Upper lobe of left lung (tissue), 6 donors: Measurements from ENCODE around the gene GNAI2. TPM values are rescaled to one million over a fixed set of nuclear protein-coding genes. Genes with fewer than 3 reads are reported as not detected.

ENCODE experiments used
- ATAC-seq, 2 donors: fragments of 200-7000 bp; cut with Tn5 transposase; one replicate each; pipeline ENCODE4 v1.9.1; 2022; ENCODE audit warnings: mild to moderate bottlenecking in 2 of 2, moderate library complexity in 2 of 2; ENCODE audit not compliant: low FRiP score in 2 of 2
- DNase-seq, 2 donors: peaks; one replicate each; pipeline ENCODE4 v3.0.0-alpha.2; 2019 to 2020
- H3K27ac ChIP-seq, 4 donors: fragments of 200-600 bp; sonication (generic); one replicate each; pipeline ENCODE4 v1.5.1; 2016 to 2019
- H3K27me3 ChIP-seq, 4 donors: fragments of 200-600 bp; sonication (generic); one replicate each; pipeline ENCODE4 v1.5.1; 2017 to 2019
- H3K36me3 ChIP-seq, 4 donors: fragments of 200-600 bp; sonication (generic); one replicate each; pipeline ENCODE4 v1.5.1; 2016 to 2019
- H3K4me1 ChIP-seq, 4 donors: fragments of 200-600 bp; sonication (generic); one replicate each; pipeline ENCODE4 v1.5.1; 2018 to 2019
- H3K4me3 ChIP-seq, 4 donors: fragments of 200-600 bp; sonication (generic); one replicate each; pipeline ENCODE4 v1.5.1; 2017 to 2019; ENCODE audit warnings: mild to moderate bottlenecking in 2 of 4, moderate library complexity in 1 of 4
- H3K9me3 ChIP-seq, 4 donors: fragments of 200-600 bp; sonication (generic); one replicate each; pipeline ENCODE4 v1.5.1; 2018 to 2019
- CTCF ChIP-seq, 6 experiments: fragments of 450-650 bp in 4 of 6; fragments of 200-600 bp in 2 of 6; sonication (generic) in 2 of 6; IDR thresholded peaks; one replicate each; pipeline ENCODE4 v1.5.1; 2016 to 2019; ENCODE audit warnings: antibody characterized with exemption in 6 of 6
- EP300 ChIP-seq, 4 donors: sonication (generic); formaldehyde crosslinking; IDR thresholded peaks; one replicate each; pipeline ENCODE4 v1.5.1; 2017; ENCODE audit warnings: antibody characterized with exemption in 4 of 4, control low read depth in 2 of 4
- POLR2A ChIP-seq, 4 donors: fragments of 450-650 bp; IDR thresholded peaks; one replicate each; pipeline ENCODE4 v1.5.1; 2016 to 2017; ENCODE audit warnings: antibody characterized with exemption in 4 of 4, mild to moderate bottlenecking in 2 of 4
- POLR2AphosphoS5 ChIP-seq, 2 donors: sonication (generic); formaldehyde crosslinking; IDR thresholded peaks; one replicate each; pipeline ENCODE4 v1.5.1; 2017; ENCODE audit warnings: antibody characterized with exemption in 2 of 2
- WGBS, 2 donors: methylation state at CpG; one replicate each; pipeline ENCODE4 v1.1.5; 2017 to 2018; 5-methylcytosine and 5-hydroxymethylcytosine counted together
- total RNA-seq, 6 donors: library from RNA; depleted of rRNA in 4 of 6; stranded (reverse); fragments of >200 nt in 4 of 6; gene quantifications; one replicate each; pipeline versions ENCODE4 v1.1.0 to v1.2.1, GENCODE V29; 2016 to 2021
- donor health status: DM: no; HTN: no; CAD: no; lungs with moderate emphysema.
- donor health status: DM: no; HTN: yes; CAD: no; lungs with severe emphysema.

The GNAI2 gene
- total RNA-seq, 6 donors from 2014 or later, result 191 to 440 (median 295) TPM

GRCh38 chr3:50245251-50245745 lies 9.3 kb downstream of the GNAI2 start:
- Histone ChIP-seq H3K4me3 (peak overlapping the region in 3 of 4 donors; percentile 22 to 49 (median 46)), H3K36me3 (peaks cover 0 to 24% (median 3%) of the 10 kb centered on the region in 4 donors), H3K9me3 (no peaks in the 10 kb centered on the region), H3K27me3 (no peaks in the 10 kb centered on the region), H3K27ac (peak overlapping the region; percentile 94 to 98 (median 95)), H3K4me1 (peaks cover 98 to 100% (median 99%) of the 10 kb centered on the region in 4 donors)
- ATAC-seq (no peak), DNase-seq (peak in 1 of 2 donors; percentile 51)
- WGBS, 2 donors, result 66 to 79% methylated on average over 16 of the region's 16 CpGs
- no peak for TF ChIP-seq POLR2A (IDR thresholded peaks at IDR 0.05)
- TF ChIP-seq EP300 (IDR thresholded peaks at IDR 0.05), result no peak
- TF ChIP-seq POLR2AphosphoS5 (IDR thresholded peaks at IDR 0.05), result no peak
- TF ChIP-seq CTCF (IDR thresholded peaks at IDR 0.05), result no peak

- peak; percentile 97 to 98 (median 98) for TF ChIP-seq CTCF (IDR thresholded peaks at IDR 0.05)
- no peak for TF ChIP-seq EP300 (IDR thresholded peaks at IDR 0.05)
- TF ChIP-seq POLR2AphosphoS5 (IDR thresholded peaks at IDR 0.05), result peak; percentile 47 to 59
- no peak for TF ChIP-seq POLR2A (IDR thresholded peaks at IDR 0.05)
- peak; percentile 88 to 90 for ATAC-seq
- WGBS, 2 donors, result 0 to 4% methylated on average over 1 to 20 of the region's 25 CpGs
- peak overlapping the region; percentile 14 to 49 (median 34) for H3K4me3 ChIP-seq
- H3K27ac ChIP-seq, result peak overlapping the region; percentile 94 to 98 (median 95)
- peaks cover 0 to 23% (median 2%) of the 10 kb centered on the region in 4 donors for H3K36me3 ChIP-seq
- peak; percentile 93 to 99 for DNase-seq
- H3K27me3 ChIP-seq, result no peaks in the 10 kb centered on the region
- H3K4me1 ChIP-seq, result peaks cover 98 to 100% (median 100%) of the 10 kb centered on the region in 4 donors
- H3K9me3 ChIP-seq, result no peaks in the 10 kb centered on the region
These were observed 10.0 kb downstream of the GNAI2 start for GRCh38 chr3:50245831-50246516.

GRCh38 chr3:50246517-50246954 lies 10.5 kb downstream of the GNAI2 start:
- TF ChIP-seq CTCF (IDR thresholded peaks at IDR 0.05), result peak in 3 of 6 experiments; percentile 2 to 19 (median 17)
- TF ChIP-seq POLR2AphosphoS5 (IDR thresholded peaks at IDR 0.05), result no peak
- ATAC-seq, result peak; percentile 23 to 71
- Histone ChIP-seq H3K9me3 (no peaks in the 10 kb centered on the region), H3K36me3 (peaks cover 0 to 26% (median 1%) of the 10 kb centered on the region in 4 donors), H3K27ac (peak overlapping the region; percentile 94 to 98 (median 95)), H3K27me3 (no peaks in the 10 kb centered on the region), H3K4me3 (peak overlapping the region in 3 of 4 donors; percentile 22 to 49 (median 46)), H3K4me1 (peaks cover 98 to 100% (median 100%) of the 10 kb centered on the region in 4 donors)
- WGBS, 2 donors, result 18 to 25% methylated on average over 9 of the region's 10 CpGs
- peak in 1 of 2 donors; percentile 60 for DNase-seq

GRCh38 chr3:50248387-50248786 lies 12.4 kb downstream of the GNAI2 start:
- H3K9me3 ChIP-seq, result no peaks in the 10 kb centered on the region
- no peaks in the 10 kb centered on the region for H3K27me3 ChIP-seq
- H3K4me1 ChIP-seq, result peaks cover 91 to 100% (median 99%) of the 10 kb centered on the region in 4 donors
- peaks cover 3 to 44% (median 19%) of the 10 kb centered on the region in 4 donors for H3K36me3 ChIP-seq
- ATAC-seq (peak; percentile 21 to 38), DNase-seq (peak; percentile 35 to 74)
- no peak overlapping the region for H3K4me3 ChIP-seq
- WGBS, 2 donors, result 7 to 10% methylated on average over 3 of the region's 3 CpGs
- peak overlapping the region; percentile 94 to 98 (median 95) for H3K27ac ChIP-seq
- TF ChIP-seq POLR2A (IDR thresholded peaks at IDR 0.05) (peak in 2 of 4 donors; percentile 12 to 32), POLR2AphosphoS5 (IDR thresholded peaks at IDR 0.05) (peak; percentile 76 to 82), EP300 (IDR thresholded peaks at IDR 0.05) (peak in 2 of 4 donors; percentile 85 to 91), CTCF (IDR thresholded peaks at IDR 0.05) (no peak)
